Pancreas (tissue), 10 donors: Measurements from ENCODE around the gene COMMD7. TPM values are rescaled to one million over a fixed set of nuclear protein-coding genes. Genes with fewer than 3 reads are reported as not detected.
"Not testable (repeated sequence)": the region's sequence is repeated elsewhere in the genome, so short reads cannot be mapped to it uniquely, and the experiment has no call there.

Experiments
- ATAC-seq, 4 donors: fragments of 200-7000 bp; cut with Tn5 transposase; one replicate each; pipeline versions ENCODE4 v1.8.0 to v1.9.1; 2020; ENCODE audit warnings: mild to moderate bottlenecking in 4 of 4, moderate library complexity in 4 of 4
- DNase-seq, 6 donors: peaks; one replicate each; pipeline ENCODE4 v3.0.0-alpha.2; 2020
- FAIRE-seq: peaks from 2 replicates; lab custom pipeline; 2012; peaks lifted over from hg19 to GRCh38; lab: Jason Lieb, UNC
- H3K27ac ChIP-seq, 4 donors: fragments of 200-600 bp; sonication (generic); 1 replicate in 3 of 4; 2 replicates in 1 of 4; pipeline versions ENCODE4 v1.5.0 to v1.8.0; 2020
- H3K27me3 ChIP-seq, 4 donors: fragments of 200-600 bp; one replicate each; pipeline ENCODE4 v1.8.0; 2021
- H3K36me3 ChIP-seq, 3 donors: fragments of 200-600 bp; sonication (generic) in 1 of 3; one replicate each; pipeline versions ENCODE4 v1.5.0 to v1.8.0; 2020 to 2021
- H3K4me1 ChIP-seq, 3 donors: fragments of 200-600 bp; one replicate each; pipeline ENCODE4 v1.8.0; 2021
- H3K4me3 ChIP-seq, 4 donors: fragments of 200-600 bp; sonication (generic) in 2 of 4; one replicate each; pipeline versions ENCODE4 v1.5.0 to v1.8.0; 2020 to 2021
- H3K9me3 ChIP-seq, 4 donors: fragments of 200-600 bp; one replicate each; pipeline ENCODE4 v1.8.0; 2021
- CTCF ChIP-seq, 4 donors: fragments of 200-600 bp; sonication (generic) in 3 of 4; IDR thresholded peaks; one replicate each; pipeline versions ENCODE4 v1.5.0 to v1.8.0; 2021; ENCODE audit warnings: antibody characterized with exemption in 4 of 4
- WGBS, 2 donors: extraction: QIAGEN DNeasy Blood & Tissue Kit; methylation state at CpG; one replicate each; pipeline ENCODE4 v1.1.7; 2013; 5-methylcytosine and 5-hydroxymethylcytosine counted together
- intact Hi-C, 3 donors: fragments of 100-400 bp; cut with DNase I; formaldehyde crosslinking; loops; one replicate each; pipeline versions ENCODE4 v1.11.1 to v1.14.2; 2022
- polyA plus RNA-seq, 2 donors: library from polyadenylated mRNA; stranded (reverse); fragments of 200-250 nt; gene quantifications; one replicate each; pipeline ENCODE4 v1.2.3, GENCODE V29; 2013
- total RNA-seq, 6 donors: library from RNA; stranded (reverse); fragmentation: NEBNext Ultra II Directional in 4 of 6; extraction: Animal tissue kit (Norgen Biotek cat#: 25700) in 4 of 6; gene quantifications; one replicate each; pipeline versions ENCODE4 v1.2.1 to v1.2.4, GENCODE V29; 2021 to 2023
- donor health status: healthy with polysubstance abuse.
- donor health status: DM: no; HTN: no; CAD: no; lungs with moderate emphysema.
- donor health status: DM: no; HTN: no; CAD: no.
- donor health status: control.
- donor health status: control.
- donor health status: Bipolar disorder and iron deficiency.
- donor health status: DM: yes; HTN: yes; CAD: no.
- donor health status: DM: no; HTN: no; CAD: no.
- donor health status: DM: no; HTN: no; CAD: no.
- donor health status: DM: yes; HTN: yes; CAD: no.

COMMD7 gene
- total and polyA plus RNA-seq, 8 donors, result 12.9 to 29.1 (median 16.4) TPM

DNA sequence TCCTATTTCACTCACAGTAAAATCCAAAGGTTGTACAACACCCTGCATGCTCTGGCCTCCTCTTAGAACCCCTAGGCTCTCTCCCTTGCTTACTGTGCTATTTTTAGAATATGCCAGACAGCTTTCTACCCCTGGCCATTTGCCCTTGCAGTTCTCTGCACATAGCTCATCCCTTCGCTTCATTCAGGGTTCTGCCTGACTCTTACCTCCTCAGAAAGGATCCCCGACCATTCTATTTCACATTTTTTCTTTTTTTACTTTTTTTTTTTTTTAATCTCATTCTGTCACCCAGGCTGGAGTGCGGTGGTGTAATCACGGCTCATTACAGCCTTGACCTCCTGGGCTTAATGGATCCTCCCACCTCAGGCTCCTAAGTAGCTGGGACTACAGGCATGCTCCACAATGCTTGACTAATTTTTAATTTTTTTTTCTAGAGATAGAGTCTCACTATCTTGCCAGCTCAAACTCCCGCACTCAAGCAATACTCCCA, 33.6 kb downstream of the COMMD7 start:
- FAIRE-seq (no peak), ATAC-seq (peak in 1 of 4 donors; percentile 44)
- intact Hi-C loops, result no loop called here

GRCh38 chr20:32709029-32709631, 34.1 kb downstream of the COMMD7 start:
- H3K27ac ChIP-seq, ATAC-seq, H3K36me3 ChIP-seq, H3K4me3 ChIP-seq, H3K4me1 ChIP-seq, intact Hi-C loops, FAIRE-seq, DNase-seq, H3K27me3 ChIP-seq, H3K9me3 ChIP-seq: not testable (repeated sequence)
- WGBS, 2 donors, result 90 to 92% methylated on average over 15 of the region's 15 CpGs

More for the DNA sequence above, 33.6 kb downstream of the COMMD7 start:
- H3K36me3 ChIP-seq, result peaks cover 0 to 1% (median 0%) of the 10 kb centered on the region in 3 donors
- no peak for TF ChIP-seq CTCF (IDR thresholded peaks at IDR 0.05)
- H3K9me3 ChIP-seq, result no peaks in the 10 kb centered on the region
- no peak overlapping the region for H3K27ac ChIP-seq
- WGBS, 2 donors, result 74 to 78% methylated on average over 5 of the region's 5 CpGs
- no peak for DNase-seq
- no peaks in the 10 kb centered on the region for H3K4me1 ChIP-seq
- no peaks in the 10 kb centered on the region for H3K27me3 ChIP-seq
- H3K4me3 ChIP-seq, result no peak overlapping the region

- no peak for FAIRE-seq
These were observed 35.3 kb downstream of the COMMD7 start for GRCh38 chr20:32707691-32708581.

GRCh38 chr20:32706486-32706885, 36.8 kb downstream of the COMMD7 start:
- H3K36me3 ChIP-seq, result peaks cover 0 to 18% (median 8%) of the 10 kb centered on the region in 3 donors
- H3K9me3 ChIP-seq, result no peaks in the 10 kb centered on the region
- FAIRE-seq, result no peak
- ATAC-seq, result no peak
- no peak overlapping the region for H3K27ac ChIP-seq
- H3K27me3 ChIP-seq, result no peaks in the 10 kb centered on the region
- 86 to 91% methylated on average over 3 of the region's 3 CpGs for WGBS, 2 donors
- DNase-seq, result no peak
- no peak overlapping the region for H3K4me3 ChIP-seq
- TF ChIP-seq CTCF (IDR thresholded peaks at IDR 0.05), result no peak
- H3K4me1 ChIP-seq, result no peaks in the 10 kb centered on the region
- intact Hi-C loops, result no loop called here

More at GRCh38 chr20:32707691-32708581, 35.3 kb downstream of the COMMD7 start:
- Histone ChIP-seq H3K4me1 (no peaks in the 10 kb centered on the region), H3K9me3 (no peaks in the 10 kb centered on the region), H3K27ac (no peak overlapping the region), H3K4me3 (no peak overlapping the region), H3K36me3 (peaks cover 0 to 17% (median 8%) of the 10 kb centered on the region in 3 donors), H3K27me3 (no peaks in the 10 kb centered on the region)
- WGBS, 2 donors, result 87 to 89% methylated on average over 5 of the region's 5 CpGs
- DNase-seq (no peak), ATAC-seq (no peak)
- intact Hi-C loops, result no loop called here
- TF ChIP-seq CTCF (IDR thresholded peaks at IDR 0.05), result no peak

- intact Hi-C loops, result no loop called here
- no peak overlapping the region for H3K27ac ChIP-seq
- no peak for ATAC-seq
- FAIRE-seq, result no peak
- no peaks in the 10 kb centered on the region for H3K27me3 ChIP-seq
- H3K36me3 ChIP-seq, result peaks cover 0 to 18% (median 8%) of the 10 kb centered on the region in 3 donors
- H3K4me1 ChIP-seq, result no peaks in the 10 kb centered on the region
- DNase-seq, result no peak
- no peaks in the 10 kb centered on the region for H3K9me3 ChIP-seq
- WGBS, 2 donors, result 85% methylated on average over 9 of the region's 9 CpGs
- TF ChIP-seq CTCF (IDR thresholded peaks at IDR 0.05), result no peak
- no peak overlapping the region for H3K4me3 ChIP-seq
These were observed 40.4 kb downstream of the COMMD7 start for GRCh38 chr20:32702706-32703425.
